ENCODE data around the gene L2HGDH.

The L2HGDH gene

DNA sequence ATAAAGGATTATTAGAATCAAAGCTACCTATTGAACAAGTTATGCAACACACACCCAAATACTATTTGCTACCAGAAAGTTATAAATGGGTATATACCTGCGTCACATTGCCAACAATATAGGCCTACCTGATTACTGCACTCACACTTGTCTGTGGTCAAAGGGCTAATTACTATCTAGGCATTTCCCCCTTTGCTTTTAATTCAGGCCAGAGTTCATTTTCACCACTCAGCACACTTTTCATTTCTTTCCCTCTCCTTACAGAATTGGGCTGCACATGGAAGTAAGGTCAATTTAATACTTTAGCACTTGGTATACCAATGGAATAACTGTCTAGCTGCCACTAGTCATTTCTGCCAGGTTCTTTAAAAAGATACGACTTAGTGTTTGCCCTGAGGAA, 82.3 kb downstream of the L2HGDH start:
- no peak for DNase-seq (ENCODE audit: low read depth)

DNA sequence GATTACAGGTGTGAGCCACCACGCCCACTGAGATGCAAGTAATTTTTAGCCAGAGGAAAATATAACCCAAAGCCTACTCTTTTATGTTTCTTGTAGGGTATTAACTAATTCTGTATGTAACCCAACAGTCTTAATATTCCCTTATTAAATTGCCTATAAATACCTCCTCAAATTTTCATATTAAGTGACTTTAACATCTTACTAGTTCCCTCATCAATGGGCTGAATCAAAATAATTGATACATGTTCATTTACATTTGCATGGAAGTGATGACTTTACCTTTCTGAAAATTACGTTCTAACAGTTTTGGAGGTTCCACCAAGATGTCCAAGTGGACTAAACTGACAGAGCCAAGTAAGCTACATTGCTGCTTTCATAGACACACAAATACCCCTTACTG, 83.7 kb downstream of the L2HGDH start:
- no peak for DNase-seq (ENCODE audit: low read depth)

DNA sequence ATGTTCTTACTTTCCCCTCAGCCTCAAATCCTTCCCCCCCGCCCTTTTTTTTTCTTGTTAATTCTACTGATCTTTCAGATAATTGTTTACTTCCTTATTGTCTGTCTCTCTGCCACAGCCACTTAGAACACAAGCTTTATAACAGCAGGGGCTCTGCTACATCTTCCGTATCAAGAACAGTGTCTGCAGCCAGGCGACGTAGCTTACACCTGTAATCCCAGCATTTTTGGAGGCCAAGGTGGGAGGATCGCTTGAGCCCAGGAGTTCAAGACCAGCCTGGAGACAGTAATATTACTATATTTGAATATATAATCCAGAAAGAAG, 86.1 kb downstream of the L2HGDH start:
- no peak for DNase-seq (ENCODE audit: low read depth)

DNA sequence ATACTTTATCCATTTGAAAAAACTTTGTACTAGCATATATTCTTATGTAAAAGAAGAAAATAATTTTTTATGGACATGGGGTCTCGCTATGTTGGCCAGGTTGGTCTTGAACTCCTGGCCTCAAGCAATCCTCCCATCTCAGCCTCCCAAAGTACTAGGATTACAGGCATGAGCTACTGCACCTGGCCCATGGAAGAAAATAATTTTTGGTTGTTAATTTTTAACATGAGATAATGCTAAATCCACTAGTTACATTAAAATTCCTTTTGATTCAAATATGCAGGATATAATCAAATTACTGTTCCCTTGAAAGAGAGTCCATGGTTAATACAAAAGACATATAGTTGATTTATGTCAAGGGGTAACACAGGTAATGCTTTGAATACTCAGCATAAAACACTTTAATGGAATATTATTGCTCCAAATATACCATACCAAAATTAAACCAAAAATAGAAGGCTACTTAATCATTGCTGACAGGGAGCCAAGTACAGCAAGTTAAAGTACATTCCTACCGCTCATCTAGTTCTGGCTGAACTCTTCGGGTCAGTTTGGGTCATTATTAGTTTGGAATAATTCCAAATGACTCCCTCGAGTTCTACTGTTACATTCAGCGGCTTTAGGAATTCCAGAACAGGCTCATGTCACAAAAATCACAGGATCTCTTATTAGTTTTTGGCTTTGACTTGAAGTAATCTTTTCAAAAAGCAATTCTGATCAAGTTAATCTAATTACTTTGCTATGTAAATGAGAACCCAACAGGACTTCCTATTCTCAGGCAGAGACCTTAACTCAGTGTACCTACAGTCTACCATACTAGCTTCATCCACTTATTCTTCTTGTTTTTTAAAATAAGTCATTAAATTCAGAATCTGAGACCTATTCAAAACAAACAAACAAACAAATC, 86.7 kb downstream of the L2HGDH start:
- DNase-seq (ENCODE audit: low read depth) = no peak

GRCh38 chr14:50222055-50222613, 89.9 kb downstream of the L2HGDH start:
- DNase-seq (ENCODE audit: low read depth) = no peak

DNA sequence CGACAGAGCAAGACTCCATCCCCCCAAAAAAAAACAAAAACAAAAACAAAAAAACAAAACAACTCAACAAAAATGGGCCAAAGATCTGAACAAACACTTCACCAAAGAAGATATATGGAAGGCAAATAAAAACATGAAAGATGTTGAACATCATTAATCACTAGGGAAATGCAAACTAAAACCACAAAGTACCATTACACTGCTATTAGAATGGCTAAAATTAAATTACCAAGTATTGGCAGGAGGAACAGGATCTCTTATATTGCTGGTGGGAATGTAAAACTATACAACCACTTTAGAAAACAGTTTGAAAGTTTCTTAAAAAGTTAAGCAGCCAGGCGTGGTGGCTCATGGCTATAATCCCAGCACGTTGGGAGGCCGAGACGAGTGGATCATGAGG, 93.5 kb downstream of the L2HGDH start:
- DNase-seq (ENCODE audit: low read depth) = no peak

- no peak for DNase-seq (ENCODE audit: low read depth)
Observed at GRCh38 chr14:50215416-50215815, 96.6 kb downstream of the L2HGDH start.

- no peak for DNase-seq (ENCODE audit: low read depth)
Observed at GRCh38 chr14:50213795-50214194, 98.2 kb downstream of the L2HGDH start.

DNA sequence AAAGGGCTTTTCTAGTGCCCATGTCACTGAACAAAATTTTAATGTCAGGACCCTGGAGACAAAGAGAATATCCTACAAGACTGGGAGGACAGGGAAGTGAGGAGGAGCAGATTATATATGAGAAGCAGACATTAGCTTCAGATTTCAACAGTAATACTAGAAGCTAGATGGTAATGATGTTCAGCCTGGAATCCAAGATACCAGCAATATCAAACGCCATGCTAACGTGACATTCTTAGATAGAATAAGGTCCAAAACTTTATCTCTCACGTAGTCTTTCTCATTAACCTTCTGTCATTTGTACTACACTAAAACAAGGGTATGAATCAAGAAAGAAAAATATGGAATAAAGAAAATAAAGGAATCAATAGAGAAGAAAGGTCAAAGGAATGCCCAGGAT, 99.3 kb downstream of the L2HGDH start:
- no peak for DNase-seq (ENCODE audit: low read depth)

GRCh38 chr14:50210074-50210473, 102.0 kb downstream of the L2HGDH start:
- DNase-seq (ENCODE audit: low read depth) = no peak

- no peak for DNase-seq (ENCODE audit: low read depth)
Observed at GRCh38 chr14:50198499-50198898, 113.5 kb downstream of the L2HGDH start.

GRCh38 chr14:50191499-50191898, 120.5 kb downstream of the L2HGDH start:
- DNase-seq (ENCODE audit: low read depth) = no peak
